T47D (cell line): Measurements from ENCODE around the gene CABP2.
A peak's percentile ranks its signal among the peaks of the same experiment; 100 is the strongest.
"Not testable (repeated sequence)": the region's sequence is repeated elsewhere in the genome, so short reads cannot be mapped to it uniquely, and the experiment has no call there.

ENCODE experiments used
- DNase-seq, 2 experiments: peaks; one replicate each; pipeline versions ENCODE4 v3.0.0 to v3.0.0-alpha.2; 2011 to 2012; ENCODE audit warnings: low read depth in 1 of 2, low spot score in 1 of 2
- JUND ChIP-seq: IDR thresholded peaks from 2 replicates; pipeline ENCODE4 v1.6.1; 2012; ENCODE audit warnings: low read depth
- in situ Hi-C: cut with HindIII; loops from 2 replicates; pipeline ENCODE4 v1.10.0; 2016; ENCODE audit warnings: low sequenced_read_pairs, low pct_unique_long_range_greater_than_20kb

Gene CABP2

DNA sequence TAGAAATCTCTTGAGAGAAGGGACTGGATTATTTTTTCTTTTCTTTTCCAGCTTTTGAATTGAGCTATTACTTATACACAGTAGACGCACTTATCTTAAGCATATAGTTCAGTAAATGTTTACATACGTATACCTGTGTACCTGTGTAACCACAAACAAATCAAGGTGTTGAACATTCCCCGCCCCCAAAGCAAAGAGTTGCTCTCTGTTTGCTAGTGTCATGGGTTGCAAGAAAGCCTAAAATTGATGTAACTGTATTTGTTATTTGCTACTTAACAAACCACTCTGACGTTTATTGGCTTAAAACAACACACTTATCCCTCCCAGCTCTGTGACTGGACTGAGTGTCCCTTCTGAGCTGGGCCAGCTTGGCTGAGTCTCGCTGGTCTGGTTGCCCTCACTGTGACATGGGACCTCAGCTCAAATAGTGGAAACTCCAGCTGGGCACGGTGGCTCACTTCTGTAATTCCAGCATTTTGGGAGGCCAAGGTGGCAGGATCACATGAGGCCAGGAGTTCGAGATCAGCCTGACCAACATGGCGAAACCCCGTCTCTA, 25.4 kb upstream of the CABP2 start:
- peak in 1 of 2 experiments; percentile 93 for DNase-seq
- in situ Hi-C loops, result no loop called here

DNA sequence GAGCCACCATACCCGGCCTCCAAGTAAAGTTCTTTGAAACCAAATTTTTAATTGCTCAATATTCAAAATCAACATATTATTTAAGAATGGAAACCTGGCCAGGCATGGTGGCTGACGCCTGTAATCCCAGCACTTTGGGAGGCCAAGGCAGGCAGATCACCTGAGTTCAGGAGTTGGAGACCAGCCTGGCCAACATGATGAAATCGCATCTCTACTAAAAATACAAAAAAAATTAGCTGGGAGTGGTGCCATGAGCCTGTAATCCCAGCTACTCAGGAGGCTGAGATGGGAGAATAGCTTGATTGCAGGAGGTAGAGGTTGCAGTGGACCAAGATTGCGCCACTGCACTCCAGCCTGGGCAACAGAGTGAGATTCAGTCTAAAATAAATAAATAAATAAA, 24.9 kb upstream of the CABP2 start:
- DNase-seq, in situ Hi-C loops: not testable (repeated sequence)

More for the DNA sequence above, 25.4 kb upstream of the CABP2 start:
- TF ChIP-seq JUND, result no peak

DNA sequence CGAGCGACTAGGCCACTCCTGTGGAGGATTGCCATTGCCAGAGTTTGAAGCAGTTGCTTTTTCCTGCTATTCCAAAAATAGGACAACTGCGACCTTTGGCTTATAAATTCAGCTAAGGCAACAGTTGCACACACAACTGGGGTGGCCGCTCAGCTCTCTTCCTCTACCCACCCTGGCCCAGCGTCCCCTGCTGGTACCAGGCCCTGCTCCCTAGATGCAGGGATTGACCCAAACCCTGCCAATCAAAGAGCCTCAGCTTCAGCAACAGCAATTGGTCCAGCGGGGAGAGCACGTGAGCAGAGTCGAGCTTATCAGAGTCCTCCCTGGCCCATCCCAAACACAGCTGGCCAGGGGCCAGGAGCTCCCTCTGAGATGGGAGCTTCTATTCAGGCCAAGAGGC, 22.0 kb upstream of the CABP2 start:
- no peak for DNase-seq
- in situ Hi-C loops, result no loop called here
- TF ChIP-seq JUND, result no peak

DNA sequence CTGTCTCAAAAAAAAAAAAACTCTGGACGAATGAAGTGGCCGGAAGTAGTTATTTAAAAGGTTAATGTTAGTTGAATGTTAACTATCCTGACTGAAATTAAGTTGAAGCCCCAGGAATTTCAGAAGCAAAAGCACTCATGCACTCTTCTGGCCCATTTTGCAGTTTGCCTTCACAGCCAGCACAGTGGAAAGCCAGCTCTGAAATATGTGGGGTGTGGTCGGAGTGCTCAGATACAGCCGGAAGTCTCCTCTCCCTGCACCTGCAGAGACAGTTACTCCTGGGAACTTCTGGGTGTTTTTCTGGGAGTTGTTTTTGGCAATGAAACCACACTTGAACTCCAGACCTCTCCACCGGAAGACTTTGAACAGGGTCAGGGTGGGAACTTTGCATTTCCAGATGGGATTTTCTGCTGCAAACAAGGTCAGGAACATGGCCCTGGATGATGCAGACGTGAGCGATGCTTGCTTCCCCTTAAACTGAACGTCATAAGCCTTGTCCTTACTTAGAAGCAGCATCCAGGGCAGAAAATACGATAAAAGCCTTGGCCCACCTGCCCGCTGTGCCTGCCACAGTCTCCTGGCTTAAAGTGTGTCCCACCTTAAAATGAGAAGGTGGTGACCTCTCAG, 21.5 kb upstream of the CABP2 start:
- DNase-seq, result no peak
- TF ChIP-seq JUND, result no peak
- in situ Hi-C loops, result no loop called here

DNA sequence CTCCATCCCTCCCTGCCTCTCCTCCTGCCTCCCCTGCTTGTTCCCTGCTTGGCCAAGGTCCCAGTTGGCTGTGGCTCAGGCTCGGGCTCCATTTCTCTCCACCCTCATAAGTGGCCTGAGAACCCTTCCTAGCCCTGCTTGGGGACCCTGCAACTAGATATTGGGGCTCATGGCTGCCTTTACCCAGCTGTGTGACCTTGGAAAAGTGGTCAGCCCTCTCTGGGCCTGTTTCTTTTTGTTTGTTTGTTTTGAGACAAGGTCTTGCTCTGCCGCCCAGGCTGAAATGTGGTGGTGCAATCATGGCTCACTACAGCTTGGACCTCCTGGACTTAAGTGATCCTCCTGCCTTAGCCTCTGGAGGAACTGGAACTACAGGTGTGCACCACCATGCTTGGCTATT, 20.3 kb upstream of the CABP2 start:
- no peak for DNase-seq
- in situ Hi-C loops, result no loop called here
- no peak for TF ChIP-seq JUND

DNA sequence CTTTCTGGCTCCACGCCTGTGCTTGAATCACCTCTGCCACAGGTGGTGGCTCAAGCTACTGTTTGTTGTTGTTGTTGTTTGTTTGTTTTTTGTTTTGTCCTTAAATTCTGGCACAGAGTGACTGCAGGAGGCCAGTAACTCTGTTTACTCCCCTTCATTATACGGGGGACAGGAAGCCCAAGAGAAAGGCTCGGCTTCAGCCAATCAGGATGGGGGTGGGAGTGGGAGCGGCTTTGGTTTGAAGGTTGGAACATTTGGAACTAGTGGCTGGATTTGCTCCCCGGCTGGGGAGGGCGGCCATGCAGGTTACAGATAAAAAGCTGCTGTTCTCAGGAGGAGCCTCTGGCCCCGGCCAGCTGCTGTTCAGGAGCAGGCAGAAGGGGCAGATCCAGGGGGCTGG, 19.7 kb upstream of the CABP2 start:
- no peak for TF ChIP-seq JUND
- in situ Hi-C loops, result no loop called here
- no peak for DNase-seq

DNA sequence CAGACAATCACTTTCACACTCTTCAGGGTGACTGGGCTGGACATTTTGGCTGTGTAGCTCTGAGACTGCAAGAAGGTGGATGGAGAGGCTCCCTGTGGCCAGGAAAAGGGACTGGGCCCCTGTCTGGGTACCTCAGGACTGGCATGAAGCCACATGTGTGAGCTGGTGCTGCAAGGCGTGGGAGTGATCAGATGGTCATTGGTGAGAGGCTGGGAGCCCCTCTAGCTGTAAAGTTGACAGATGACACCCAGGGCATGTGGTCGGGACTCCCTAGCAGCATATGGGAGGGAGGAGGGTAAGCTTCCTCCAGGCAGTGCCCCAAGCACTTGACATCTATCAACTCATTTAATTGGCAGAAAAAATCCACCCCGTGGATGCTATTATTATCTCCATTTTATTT, 18.9 kb upstream of the CABP2 start:
- in situ Hi-C loops, result no loop called here
- no peak for TF ChIP-seq JUND
- no peak for DNase-seq

DNA sequence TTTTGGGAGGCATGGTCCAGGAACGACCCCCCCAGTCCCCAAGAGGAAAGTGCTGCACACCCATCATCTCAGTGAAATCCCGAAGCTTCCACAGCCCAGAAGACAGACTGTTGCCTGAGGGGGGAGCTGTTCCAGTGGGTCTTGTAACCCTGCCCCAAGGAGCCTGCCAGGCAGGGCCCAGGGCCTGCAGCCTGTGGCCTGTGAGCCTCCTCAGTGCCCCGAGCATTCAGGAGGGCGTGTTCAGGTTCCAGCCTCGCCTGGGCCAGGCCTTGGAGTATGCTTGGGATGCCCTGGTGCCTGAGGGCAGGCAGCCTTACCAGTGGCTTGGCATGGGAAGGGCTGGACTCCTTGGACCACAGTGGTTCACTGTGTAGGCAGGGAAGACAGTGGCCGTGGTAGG, 18.0 kb upstream of the CABP2 start:
- in situ Hi-C loops, result no loop called here
- no peak for TF ChIP-seq JUND
- no peak for DNase-seq

DNA sequence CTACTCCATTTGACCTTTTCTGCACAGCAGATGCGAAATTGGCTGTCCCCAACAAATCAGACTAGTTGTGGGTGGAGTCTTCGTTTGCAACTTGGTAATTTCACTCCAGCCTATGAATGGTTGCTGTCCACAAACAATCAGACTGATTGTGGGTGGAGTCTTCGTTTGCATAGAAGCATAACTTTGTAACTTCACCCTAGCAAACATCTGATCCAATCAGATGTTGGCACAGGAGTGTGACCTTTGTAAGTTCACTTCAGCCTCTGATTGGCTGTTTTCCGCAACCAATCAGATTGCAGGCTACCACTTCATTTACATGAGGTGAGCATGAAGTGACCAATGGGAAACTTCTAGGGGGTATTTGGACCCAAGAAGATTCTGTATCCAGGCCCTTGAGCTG, 16.3 kb upstream of the CABP2 start:
- peak in 1 of 2 experiments; percentile 77 for DNase-seq
- in situ Hi-C loops, result no loop called here

DNA sequence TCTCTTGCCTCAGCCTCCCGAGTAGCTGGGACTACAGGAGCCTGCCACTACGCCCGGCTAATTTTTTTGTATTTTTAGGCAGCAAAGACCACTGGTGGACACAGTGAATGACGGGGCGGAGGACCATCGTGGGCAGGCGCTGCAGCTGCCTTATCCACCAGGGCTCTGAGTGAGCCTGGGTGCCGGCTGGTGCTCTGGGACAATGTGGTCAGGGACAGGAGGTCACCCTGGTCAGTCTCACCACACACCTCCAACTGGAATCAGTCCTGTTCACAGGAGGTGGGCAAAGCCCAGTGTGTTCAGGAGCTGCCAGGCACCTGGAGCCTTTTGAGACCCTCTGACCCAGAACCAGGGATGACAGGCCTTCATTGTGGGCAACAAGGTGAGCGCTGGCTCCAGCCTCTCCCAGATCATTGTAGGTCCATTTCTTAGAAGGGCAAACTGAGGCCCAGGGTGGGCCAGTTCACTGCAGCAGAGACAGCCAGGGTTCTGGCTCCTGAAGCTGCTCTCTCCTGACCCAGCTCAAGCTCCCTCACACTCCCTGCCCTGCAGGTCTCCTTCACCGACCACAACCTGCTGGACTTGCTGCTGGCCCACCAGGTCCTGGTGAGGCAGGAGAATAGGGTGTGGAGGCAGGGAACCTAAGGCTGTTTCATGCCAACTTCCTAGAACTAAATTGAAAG, 15.7 kb upstream of the CABP2 start:
- DNase-seq, result no peak
- in situ Hi-C loops, result no loop called here
- TF ChIP-seq JUND, result no peak

More for the DNA sequence above, 16.3 kb upstream of the CABP2 start:
- TF ChIP-seq JUND, result no peak

DNA sequence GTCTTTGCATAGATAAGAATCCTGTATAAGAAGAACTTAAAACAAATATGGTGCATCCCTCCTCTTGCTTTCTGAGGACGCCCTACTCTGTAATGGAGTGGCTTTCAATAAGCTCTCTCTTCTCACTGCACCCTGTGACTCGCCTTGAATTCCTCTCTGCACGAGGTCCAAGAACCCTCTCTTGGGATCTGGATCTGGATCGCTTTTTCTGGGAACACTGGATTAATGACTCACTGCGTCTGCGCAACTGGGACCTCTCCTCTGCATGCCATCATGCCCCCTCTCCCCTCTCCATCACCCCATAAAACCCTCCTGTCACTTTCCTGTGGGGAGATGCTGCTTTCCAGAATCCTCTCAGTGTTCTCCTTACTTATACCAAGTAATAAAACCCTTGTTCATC, 15.1 kb upstream of the CABP2 start:
- no peak for TF ChIP-seq JUND
- in situ Hi-C loops, result no loop called here
- no peak for DNase-seq

DNA sequence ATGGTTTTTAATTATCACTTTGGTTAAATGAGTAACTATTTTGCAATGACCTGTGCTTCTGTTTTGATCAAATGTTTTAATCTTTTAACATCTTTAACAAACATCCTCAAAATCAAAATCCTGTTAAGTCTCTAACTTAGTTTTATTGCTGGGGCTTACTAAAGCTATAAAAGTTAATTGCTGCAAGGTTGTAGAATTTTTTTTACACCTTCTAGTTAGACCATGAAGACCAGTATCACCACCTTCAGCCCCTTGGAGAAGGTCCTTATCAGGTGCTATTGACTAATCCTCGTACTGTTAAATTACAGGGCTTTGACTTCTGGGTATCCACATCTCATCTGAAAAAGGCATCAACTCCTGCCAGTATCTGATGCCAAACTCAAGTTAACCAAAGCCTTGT, 12.3 kb upstream of the CABP2 start:
- in situ Hi-C loops, result no loop called here
- DNase-seq, result no peak
- TF ChIP-seq JUND, result no peak

DNA sequence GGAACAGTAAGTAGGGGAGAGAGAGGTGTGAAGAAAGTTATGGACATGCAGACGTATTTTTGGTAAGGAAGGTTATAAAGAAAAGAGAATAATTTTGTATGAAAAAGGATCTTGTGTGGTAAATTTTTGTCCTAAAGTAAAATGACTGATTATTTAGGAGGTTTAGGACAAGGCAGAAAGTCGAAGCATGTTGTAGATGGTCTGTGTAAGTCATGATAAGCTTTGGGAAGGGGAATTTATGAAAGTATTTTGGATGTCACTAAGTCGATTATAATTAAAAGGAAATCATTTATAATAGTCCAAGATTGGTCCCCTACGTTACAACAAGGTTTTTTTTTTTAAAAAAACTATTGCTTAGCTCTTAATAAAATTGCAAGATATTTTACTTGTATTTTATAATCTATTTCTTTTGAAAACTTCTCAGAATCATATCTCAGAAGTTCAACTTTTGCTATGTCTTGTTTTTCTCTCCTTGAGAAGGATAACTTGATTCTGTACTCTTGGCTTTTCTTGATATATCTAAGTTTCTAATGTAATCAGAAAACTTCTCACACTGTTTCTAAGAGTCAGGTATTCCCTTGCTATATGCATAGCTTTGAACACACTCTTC, 10.9 kb upstream of the CABP2 start:
- TF ChIP-seq JUND, result no peak
- peak in 1 of 2 experiments; percentile 63 for DNase-seq

DNA sequence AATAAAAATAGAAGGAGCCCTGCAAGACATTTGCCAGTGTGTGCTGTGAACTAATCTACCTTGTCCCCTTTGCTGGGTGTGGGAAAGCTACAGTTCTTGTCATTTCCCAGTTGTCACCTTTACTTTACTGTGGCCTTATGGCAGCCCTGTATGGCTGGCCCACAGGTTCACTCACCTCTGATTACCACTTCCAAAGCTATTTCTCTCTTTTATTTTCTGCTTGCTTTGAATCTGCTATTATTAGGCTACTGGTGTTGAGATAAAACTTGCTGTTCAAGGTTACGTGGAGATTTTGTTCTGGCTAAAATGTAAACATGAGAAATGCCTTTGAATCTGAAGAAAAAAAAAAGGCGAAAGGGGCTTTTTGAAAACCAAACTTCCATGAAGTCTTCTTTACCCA, 9.6 kb upstream of the CABP2 start:
- in situ Hi-C loops, result no loop called here
- no peak for TF ChIP-seq JUND
- no peak for DNase-seq

More for the DNA sequence above, 10.9 kb upstream of the CABP2 start:
- in situ Hi-C loops, result no loop called here
